Renal cortical epithelial cell (primary cell): ENCODE measurements around the gene ALDH4A1. TPM values are rescaled to one million over a fixed set of nuclear protein-coding genes. Genes with fewer than 3 reads are reported as not detected.

ENCODE experiments used
- DNase-seq: peaks from one replicate; pipeline ENCODE4 v3.0.0-alpha.2; 2011; ENCODE audit warnings: low read depth
- total RNA-seq: library from RNA; depleted of rRNA; stranded (reverse); fragments of >200 nt; gene quantifications from 2 replicates; pipeline ENCODE4 v1.2.3, GENCODE V29; 2014

ALDH4A1 gene
- total RNA-seq, 1 donor from 2014 or later, result 39.5 TPM

- no peak for DNase-seq
Measured at GRCh38 chr1:18879215-18879790, 23.1 kb downstream of the ALDH4A1 start.

GRCh38 chr1:18878538-18879214, 23.7 kb downstream of the ALDH4A1 start:
- DNase-seq, result no peak

GRCh38 chr1:18877282-18877681, 25.1 kb downstream of the ALDH4A1 start:
- DNase-seq, result no peak

- DNase-seq, result no peak
Measured at GRCh38 chr1:18876210-18876609, 26.1 kb downstream of the ALDH4A1 start.

- DNase-seq, result no peak
Measured at GRCh38 chr1:18875796-18876128, 26.6 kb downstream of the ALDH4A1 start.

GRCh38 chr1:18875107-18875795, 27.1 kb downstream of the ALDH4A1 start:
- DNase-seq, result peak; percentile 69

GRCh38 chr1:18874600-18874999, 27.8 kb downstream of the ALDH4A1 start:
- no peak for DNase-seq

GRCh38 chr1:18874036-18874435, 28.3 kb downstream of the ALDH4A1 start:
- DNase-seq, result no peak

- DNase-seq, result no peak
Measured at GRCh38 chr1:18872071-18872611, 30.2 kb downstream of the ALDH4A1 start.

- no peak for DNase-seq
Measured at GRCh38 chr1:18871401-18872070, 30.8 kb downstream of the ALDH4A1 start.

GRCh38 chr1:18870957-18871356, 31.4 kb downstream of the ALDH4A1 start:
- DNase-seq, result no peak

GRCh38 chr1:18870595-18870865, 31.8 kb downstream of the ALDH4A1 start:
- peak; percentile 25 for DNase-seq

GRCh38 chr1:18869847-18870594, 32.3 kb downstream of the ALDH4A1 start:
- DNase-seq, result no peak

- DNase-seq, result no peak
Measured at GRCh38 chr1:18868801-18869424, 33.4 kb downstream of the ALDH4A1 start.

GRCh38 chr1:18868354-18868753, 34.0 kb downstream of the ALDH4A1 start:
- no peak for DNase-seq

GRCh38 chr1:18866846-18867245, 35.5 kb downstream of the ALDH4A1 start:
- no peak for DNase-seq

GRCh38 chr1:18866314-18866713, 36.0 kb downstream of the ALDH4A1 start:
- DNase-seq, result peak; percentile 42

GRCh38 chr1:18865176-18865575, 37.2 kb downstream of the ALDH4A1 start:
- DNase-seq, result no peak

- DNase-seq, result no peak
Measured at GRCh38 chr1:18861590-18861989, 40.8 kb downstream of the ALDH4A1 start.

GRCh38 chr1:18861082-18861481, 41.3 kb downstream of the ALDH4A1 start:
- DNase-seq, result no peak

- DNase-seq, result no peak
Measured at GRCh38 chr1:18859560-18859959, 42.8 kb downstream of the ALDH4A1 start, which contains the start of gene TAS1R2. Gene TAS1R2 (minus strand): TSS chr1:18859660. CDS start chr1:18859660, 0 bp downstream.
